Smooth muscle cell (in vitro differentiated cells): ENCODE data around the gene MEX3D. TPM values are rescaled to one million over a fixed set of nuclear protein-coding genes. Genes with fewer than 3 reads are reported as not detected.

Source experiments
- DNase-seq: peaks from one replicate; lab custom pipeline; 2025; ENCODE audit not compliant: unreplicated experiment; lab: John Stamatoyannopoulos, UW
- H2AFZ ChIP-seq: fragments of 200-600 bp; sonication (generic); 2 replicates; pipeline ENCODE4 v1.6.0; 2016; ENCODE audit warnings: antibody characterized with exemption, low read depth, mild to moderate bottlenecking
- H3F3A ChIP-seq: fragments of 200-600 bp; sonication (generic); 2 replicates; pipeline ENCODE4 v1.6.0; 2017; ENCODE audit warnings: antibody characterized with exemption, low read depth
- H3K27ac ChIP-seq: fragments of 200-600 bp; sonication (generic); 2 replicates; pipeline ENCODE4 v1.5.1; 2016; ENCODE audit warnings: low read depth, mild to moderate bottlenecking
- H3K27me3 ChIP-seq: fragments of 200-600 bp; sonication (generic); 2 replicates; pipeline ENCODE4 v1.6.1; 2016; ENCODE audit warnings: low read depth, mild to moderate bottlenecking
- H3K36me3 ChIP-seq: fragments of 200-600 bp; sonication (generic); 2 replicates; pipeline ENCODE4 v1.5.1; 2016; ENCODE audit warnings: low read depth
- H3K4me1 ChIP-seq: fragments of 200-600 bp; sonication (generic); 2 replicates; pipeline ENCODE4 v1.5.1; 2016; ENCODE audit warnings: low read depth
- H3K4me2 ChIP-seq: fragments of 200-600 bp; sonication (generic); 2 replicates; pipeline ENCODE4 v1.6.0; 2016; ENCODE audit warnings: mild to moderate bottlenecking
- H3K4me3 ChIP-seq: fragments of 200-600 bp; sonication (generic); 2 replicates; pipeline ENCODE4 v1.5.1; 2016; ENCODE audit warnings: mild to moderate bottlenecking
- H3K79me2 ChIP-seq: fragments of 200-600 bp; sonication (generic); 2 replicates; pipeline ENCODE4 v1.6.0; 2016; ENCODE audit warnings: low read depth, mild to moderate bottlenecking
- H3K9ac ChIP-seq: fragments of 200-600 bp; sonication (generic); 2 replicates; pipeline ENCODE4 v1.6.0; 2016; ENCODE audit warnings: low read depth
- H3K9me3 ChIP-seq: fragments of 200-600 bp; sonication (generic); replicated peaks from 2 replicates; pipeline ENCODE4 v1.5.1; 2016; ENCODE audit warnings: low read depth
- H4K20me1 ChIP-seq: fragments of 200-600 bp; sonication (generic); 2 replicates; pipeline ENCODE4 v1.6.0; 2016; ENCODE audit warnings: low read depth
- CTCF ChIP-seq: fragments of 200-600 bp; sonication (generic); IDR thresholded peaks from 2 replicates; pipeline ENCODE4 v1.5.1; 2017; ENCODE audit warnings: borderline replicate concordance, mild to moderate bottlenecking, antibody characterized with exemption; ENCODE audit not compliant: insufficient read depth, poor library complexity, severe bottlenecking
- WGBS: methylation state at CpG from one replicate; pipeline ENCODE4 v1.1.7; 2016; ENCODE audit warnings: low lambda C conversion rate; 5-methylcytosine and 5-hydroxymethylcytosine counted together
- polyA plus RNA-seq: library from polyadenylated mRNA; unstranded; fragments of >200 nt; fragmentation: Nextera tagmentation; extraction: Ambion mirVana; gene quantifications from 2 replicates; pipeline ENCODE4 v1.2.1, GENCODE V29; 2016
- total RNA-seq: library from RNA; depleted of rRNA; stranded (reverse); fragments of >200 nt; gene quantifications from 2 replicates; pipeline ENCODE4 v1.2.3, GENCODE V29; 2014

MEX3D gene
- total and polyA plus RNA-seq, 2 experiments from 2014 or later: 8.4 to 28.6 TPM

GRCh38 chr19:1592755-1593500, 24.8 kb upstream of the MEX3D start, which contains the start of gene MBD3:
Gene MBD3, minus strand, starts transcription at chr19:1592865. Its CDS starts 234 bp downstream, at chr19:1592631.
- no peak for TF ChIP-seq CTCF
- Histone ChIP-seq H4K20me1 (peaks cover 45% of the 10 kb centered on the region), H3K9ac (peak within 1 kb of the TSS; percentile 92), H3K27me3 (no peaks in the 10 kb centered on the region), H3K36me3 (no peaks in the 10 kb centered on the region), H3K4me2 (peak within 1 kb of the TSS; percentile 92), H3K4me1 (no peaks in the 10 kb centered on the region), H3F3A (no peaks in the 10 kb centered on the region), H3K4me3 (peak within 1 kb of the TSS; percentile 72), H3K9me3 (no peaks in the 10 kb centered on the region), H2AFZ (no peak within 1 kb of the TSS), H3K27ac (peak within 1 kb of the TSS; percentile 90), H3K79me2 (peaks cover 42% of the 10 kb centered on the region)
- WGBS: 9% methylated on average over 37 of the region's 68 CpGs
- DNase-seq: peak; percentile 79

- H2AFZ ChIP-seq: no peak overlapping the region
- no peaks in the 10 kb centered on the region for H3F3A ChIP-seq
- H3K79me2 ChIP-seq: peaks cover 49% of the 10 kb centered on the region
- H3K9me3 ChIP-seq: no peaks in the 10 kb centered on the region
- H3K4me1 ChIP-seq: no peaks in the 10 kb centered on the region
- peak overlapping the region; percentile 92 for H3K9ac ChIP-seq
- peak; percentile 74 for DNase-seq
- H3K27me3 ChIP-seq: no peaks in the 10 kb centered on the region
- H3K27ac ChIP-seq: peak overlapping the region; percentile 90
- peak overlapping the region; percentile 72 for H3K4me3 ChIP-seq
- H4K20me1 ChIP-seq: peaks cover 45% of the 10 kb centered on the region
- no peak for TF ChIP-seq CTCF
- H3K4me2 ChIP-seq: peak overlapping the region; percentile 92
- under 1% methylated on average over 42 of the region's 94 CpGs for WGBS
- H3K36me3 ChIP-seq: no peaks in the 10 kb centered on the region
These were observed 24.1 kb upstream of the MEX3D start for GRCh38 chr19:1592024-1592754.

- DNase-seq: no peak
- Histone ChIP-seq H3K4me3 (peak overlapping the region; percentile 72), H4K20me1 (peaks cover 52% of the 10 kb centered on the region), H3K4me2 (peak overlapping the region; percentile 92), H3F3A (no peaks in the 10 kb centered on the region), H3K9ac (peak overlapping the region; percentile 92), H3K79me2 (peaks cover 56% of the 10 kb centered on the region), H3K36me3 (no peaks in the 10 kb centered on the region), H3K27me3 (no peaks in the 10 kb centered on the region), H3K27ac (peak overlapping the region; percentile 90), H3K9me3 (no peaks in the 10 kb centered on the region), H2AFZ (no peak overlapping the region), H3K4me1 (no peaks in the 10 kb centered on the region)
- no peak for TF ChIP-seq CTCF
- WGBS: 7% methylated on average over 28 of the region's 31 CpGs
These were observed 23.4 kb upstream of the MEX3D start for GRCh38 chr19:1591421-1592023.
